CD14-positive monocyte (primary cell): ENCODE measurements around the gene TNFAIP8L3. TPM values are rescaled to one million over a fixed set of nuclear protein-coding genes. Genes with fewer than 3 reads are reported as not detected.

Experiments
- DNase-seq, 3 donors: peaks; one replicate each; pipeline ENCODE4 v3.0.0-alpha.2; 2011 to 2022
- H2AFZ ChIP-seq: 2 replicates; pipeline ENCODE4 v1.6.0; 2012; ENCODE audit warnings: mild to moderate bottlenecking, low read depth, low read length, inconsistent platforms; ENCODE audit not compliant: insufficient read depth, poor library complexity, severe bottlenecking
- H3K27ac ChIP-seq, 2 donors: 1 replicate in 1 of 2; 2 replicates in 1 of 2; pipeline ENCODE4 v1.5.1; 2012 to 2013; ENCODE audit warnings: low read length in 2 of 2, control low read depth in 1 of 2, inconsistent platforms in 1 of 2, low read depth in 1 of 2, mild to moderate bottlenecking in 1 of 2
- H3K27me3 ChIP-seq, 2 donors: one replicate each; pipeline versions ENCODE4 v1.6.0 to v1.6.1; 2011 to 2013; ENCODE audit warnings: low read length in 2 of 2; ENCODE audit not compliant: control insufficient read depth in 2 of 2, insufficient read depth in 2 of 2
- H3K36me3 ChIP-seq, 2 donors: replicated peaks in 1 of 2; 1 replicate in 1 of 2; 2 replicates in 1 of 2; pipeline versions ENCODE4 v1.5.1 to v1.6.1; 2012 to 2013; ENCODE audit warnings: low read length in 2 of 2, control low read depth in 1 of 2, inconsistent platforms in 1 of 2, mild to moderate bottlenecking in 1 of 2; ENCODE audit not compliant: insufficient read depth in 2 of 2, control insufficient read depth in 1 of 2
- H3K4me1 ChIP-seq, 2 donors: 1 replicate in 1 of 2; 2 replicates in 1 of 2; pipeline versions ENCODE4 v1.5.1 to v1.6.1; 2012 to 2013; ENCODE audit warnings: low read length in 2 of 2, control low read depth in 1 of 2, inconsistent platforms in 1 of 2, mild to moderate bottlenecking in 1 of 2, moderate library complexity in 1 of 2; ENCODE audit not compliant: insufficient read depth in 2 of 2, control insufficient read depth in 1 of 2
- H3K4me2 ChIP-seq: replicated peaks from 2 replicates; pipeline ENCODE3; 2012; ENCODE audit warnings: low read length, moderate library complexity, mild to moderate bottlenecking; ENCODE audit not compliant: poor library complexity, severe bottlenecking; ENCODE audit errors: extremely low read depth
- H3K4me3 ChIP-seq, 3 experiments: fragments of 200-600 bp in 1 of 3; sonication (generic) in 1 of 3; replicated peaks in 1 of 3; 1 replicate in 2 of 3; 2 replicates in 1 of 3; pipeline ENCODE4 v1.5.1; 2011 to 2013; ENCODE audit warnings: low read length in 3 of 3, mild to moderate bottlenecking in 3 of 3, control low read depth in 2 of 3, low read depth in 2 of 3, inconsistent platforms in 1 of 3, moderate library complexity in 1 of 3
- H3K79me2 ChIP-seq: 2 replicates; pipeline ENCODE4 v1.6.0; 2012; ENCODE audit warnings: mild to moderate bottlenecking, control low read depth, inconsistent platforms, low read length, moderate library complexity; ENCODE audit not compliant: insufficient read depth
- H3K9ac ChIP-seq: 2 replicates; pipeline ENCODE4 v1.6.0; 2017; ENCODE audit warnings: low read length, mild to moderate bottlenecking; ENCODE audit not compliant: insufficient read depth, poor library complexity, severe bottlenecking
- H3K9me3 ChIP-seq, 2 donors: replicated peaks in 1 of 2; 1 replicate in 1 of 2; 2 replicates in 1 of 2; pipeline versions ENCODE4 v1.5.1 to v1.6.1; 2012 to 2013; ENCODE audit warnings: low read length in 2 of 2, control low read depth in 1 of 2; ENCODE audit not compliant: control insufficient read depth in 1 of 2, insufficient read depth in 1 of 2
- H4K20me1 ChIP-seq: 2 replicates; pipeline ENCODE4 v1.6.0; 2012; ENCODE audit warnings: mild to moderate bottlenecking, low read length, control low read depth, moderate library complexity; ENCODE audit not compliant: insufficient read depth
- H3K27ac Mint-ChIP-seq, 7 donors: one replicate each; pipeline ENCODE4 v1.8.0; 2020; ENCODE audit warnings: mild to moderate bottlenecking in 7 of 7, mixed read lengths in 7 of 7, moderate library complexity in 6 of 7, inconsistent platforms in 2 of 7
- H3K27me3 Mint-ChIP-seq, 3 donors: one replicate each; pipeline ENCODE4 v1.8.0; 2021 to 2022; ENCODE audit warnings: low read depth in 3 of 3, mild to moderate bottlenecking in 3 of 3, mixed read lengths in 3 of 3, moderate library complexity in 3 of 3, inconsistent platforms in 1 of 3
- H3K36me3 Mint-ChIP-seq, 2 donors: one replicate each; pipeline ENCODE4 v1.8.0; 2020; ENCODE audit warnings: mixed read lengths in 2 of 2, inconsistent platforms in 1 of 2, mild to moderate bottlenecking in 1 of 2
- H3K4me1 Mint-ChIP-seq: one replicate; pipeline ENCODE4 v1.8.0; 2020; ENCODE audit warnings: mild to moderate bottlenecking, mixed read lengths
- H3K4me3 Mint-ChIP-seq, 2 donors: one replicate each; pipeline ENCODE4 v1.8.0; 2020; ENCODE audit warnings: mild to moderate bottlenecking in 2 of 2, mixed read lengths in 2 of 2, moderate library complexity in 1 of 2
- H3K9me3 Mint-ChIP-seq, 7 donors: one replicate each; pipeline ENCODE4 v1.8.0; 2020 to 2022; ENCODE audit warnings: mixed read lengths in 7 of 7, mild to moderate bottlenecking in 6 of 7, moderate library complexity in 6 of 7, inconsistent platforms in 2 of 7
- WGBS: methylation state at CpG from one replicate; pipeline ENCODE4 v1.1.5; 2013; ENCODE audit warnings: missing lambda C conversion rate; ENCODE audit not compliant: insufficient coverage; 5-methylcytosine and 5-hydroxymethylcytosine counted together
- intact Hi-C, 2 donors: fragments of 100-400 bp; cut with micrococcal nuclease; formaldehyde crosslinking; loops; one replicate each; pipeline versions ENCODE4 v1.15.0 to v1.15.1; 2023
- polyA plus RNA-seq, 3 donors: library from polyadenylated mRNA; depleted of rRNA in 1 of 3; unstranded in 2 of 3; stranded (reverse) in 1 of 3; fragments of 300-500 nt in 2 of 3; fragments of >200 nt in 1 of 3; fragmentation: Illumina TruSeq in 2 of 3; gene quantifications; 1 replicate in 2 of 3; 2 replicates in 1 of 3; pipeline ENCODE4 v1.2.3, GENCODE V29; 2012 to 2021
- TF ChIP-seq, protein P1 (sequence below): fragments of 200-600 bp; IDR thresholded peaks from one replicate; pipeline ENCODE4 v1.8.0; 2022; ENCODE audit warnings: antibody characterized with exemption, mild to moderate bottlenecking

TNFAIP8L3 gene
- polyA plus RNA-seq, 3 donors, result not detected

DNA sequence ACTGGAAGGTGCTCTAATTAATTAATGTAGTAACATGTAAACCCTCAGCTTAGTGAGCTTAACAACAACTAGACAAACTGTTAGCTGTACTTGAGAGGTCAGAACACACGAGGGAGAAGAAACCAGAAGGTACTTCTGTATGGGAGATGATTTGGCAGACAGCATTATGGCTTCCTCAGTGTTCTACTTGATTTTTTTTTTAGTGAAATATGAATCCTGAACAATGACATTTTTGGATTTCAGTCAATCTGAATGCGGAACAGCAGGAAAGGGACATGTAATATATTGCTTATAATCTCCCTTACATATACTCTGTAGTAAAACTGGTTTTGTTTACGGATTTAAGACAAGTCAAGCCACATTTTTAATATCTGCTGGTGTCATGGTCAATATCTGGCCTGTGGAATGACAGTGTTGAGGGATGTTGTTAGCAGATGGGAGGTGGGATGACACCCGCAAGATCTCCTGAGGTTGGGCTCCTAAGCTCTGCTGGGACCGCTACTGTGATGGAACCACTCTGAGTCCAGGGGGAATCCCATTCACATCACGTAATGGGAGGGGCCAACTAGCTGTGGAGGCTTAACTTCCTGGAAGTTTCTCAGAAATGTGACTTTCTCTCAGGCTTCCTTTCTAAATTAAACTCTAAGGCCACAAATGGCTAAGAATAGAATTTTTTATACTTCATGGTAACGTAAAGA is 18.7 kb downstream of the TNFAIP8L3 start:
- peak overlapping the region; percentile 89 for H2AFZ ChIP-seq
- intact Hi-C loops, result no loop called here
- H3K27me3 Mint-ChIP-seq, result peaks cover 5 to 33% (median 20%) of the 10 kb centered on the region in 3 donors

DNA sequence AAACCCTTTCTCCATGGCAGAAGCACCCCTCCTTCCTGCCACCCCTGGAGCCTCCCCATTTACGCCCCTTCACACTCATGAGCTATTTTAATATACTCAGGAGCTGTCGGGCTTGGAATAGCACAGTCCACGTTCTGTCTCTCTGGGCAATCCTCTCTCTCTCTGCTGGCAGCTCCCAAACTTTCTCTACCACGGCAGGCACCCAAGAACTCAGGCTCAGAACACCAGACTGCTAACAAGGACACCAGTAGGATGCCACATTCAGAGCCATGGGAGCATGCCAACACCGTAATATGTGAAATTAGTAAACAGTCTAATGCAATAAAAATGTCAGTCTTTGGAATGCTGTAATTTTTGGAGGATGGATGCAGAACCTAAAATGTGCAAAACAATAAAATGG is 19.3 kb downstream of the TNFAIP8L3 start:
- peaks cover 29% of the 10 kb centered on the region for H3K4me1 Mint-ChIP-seq
- H3K27ac ChIP-seq, result no peak overlapping the region
- H3K27me3 ChIP-seq, result peaks cover 0 to 6% of the 10 kb centered on the region in 2 donors
- no peak overlapping the region for H3K27ac Mint-ChIP-seq
- no peaks in the 10 kb centered on the region for H3K36me3 ChIP-seq
- H3K36me3 Mint-ChIP-seq, result peaks cover 0 to 3% of the 10 kb centered on the region in 2 donors
- no peak overlapping the region for H3K4me2 ChIP-seq
- no peaks in the 10 kb centered on the region for H4K20me1 ChIP-seq
- H3K27me3 Mint-ChIP-seq, result peaks cover 5 to 32% (median 19%) of the 10 kb centered on the region in 3 donors
- intact Hi-C loops, result no loop called here
- DNase-seq, result no peak
- peaks cover 19 to 25% of the 10 kb centered on the region in 2 donors for H3K4me1 ChIP-seq
- H3K9ac ChIP-seq, result no peak overlapping the region
- TF ChIP-seq, protein P1, sequence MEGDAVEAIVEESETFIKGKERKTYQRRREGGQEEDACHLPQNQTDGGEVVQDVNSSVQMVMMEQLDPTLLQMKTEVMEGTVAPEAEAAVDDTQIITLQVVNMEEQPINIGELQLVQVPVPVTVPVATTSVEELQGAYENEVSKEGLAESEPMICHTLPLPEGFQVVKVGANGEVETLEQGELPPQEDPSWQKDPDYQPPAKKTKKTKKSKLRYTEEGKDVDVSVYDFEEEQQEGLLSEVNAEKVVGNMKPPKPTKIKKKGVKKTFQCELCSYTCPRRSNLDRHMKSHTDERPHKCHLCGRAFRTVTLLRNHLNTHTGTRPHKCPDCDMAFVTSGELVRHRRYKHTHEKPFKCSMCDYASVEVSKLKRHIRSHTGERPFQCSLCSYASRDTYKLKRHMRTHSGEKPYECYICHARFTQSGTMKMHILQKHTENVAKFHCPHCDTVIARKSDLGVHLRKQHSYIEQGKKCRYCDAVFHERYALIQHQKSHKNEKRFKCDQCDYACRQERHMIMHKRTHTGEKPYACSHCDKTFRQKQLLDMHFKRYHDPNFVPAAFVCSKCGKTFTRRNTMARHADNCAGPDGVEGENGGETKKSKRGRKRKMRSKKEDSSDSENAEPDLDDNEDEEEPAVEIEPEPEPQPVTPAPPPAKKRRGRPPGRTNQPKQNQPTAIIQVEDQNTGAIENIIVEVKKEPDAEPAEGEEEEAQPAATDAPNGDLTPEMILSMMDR, result no peak
- no peak overlapping the region for H2AFZ ChIP-seq
- H3K9me3 Mint-ChIP-seq, result peaks cover 0 to 2% (median 0%) of the 10 kb centered on the region in 7 donors
- H3K4me3 ChIP-seq, result no peak overlapping the region
- no peaks in the 10 kb centered on the region for H3K79me2 ChIP-seq
- WGBS, result 93% methylated on average over 5 of the region's 5 CpGs
- H3K9me3 ChIP-seq, result no peaks in the 10 kb centered on the region
- no peak overlapping the region for H3K4me3 Mint-ChIP-seq

More for the DNA sequence above, 18.7 kb downstream of the TNFAIP8L3 start:
- DNase-seq, result peak in 2 of 3 donors; percentile 48 to 54
- peaks cover 19 to 25% of the 10 kb centered on the region in 2 donors for H3K4me1 ChIP-seq
- peaks cover 0 to 2% (median 0%) of the 10 kb centered on the region in 7 donors for H3K9me3 Mint-ChIP-seq
- no CpG with 5 or more reads among the region's 7 CpGs for WGBS
- TF ChIP-seq, protein P1, result no peak
- H3K79me2 ChIP-seq, result no peaks in the 10 kb centered on the region
- H3K4me2 ChIP-seq, result peak overlapping the region; percentile 77
- no peaks in the 10 kb centered on the region for H4K20me1 ChIP-seq
- peaks cover 29% of the 10 kb centered on the region for H3K4me1 Mint-ChIP-seq
- peak overlapping the region in 1 of 2 donors; percentile 81 for H3K27ac ChIP-seq
- H3K4me3 ChIP-seq, result no peak overlapping the region
- no peak overlapping the region for H3K9ac ChIP-seq
- no peaks in the 10 kb centered on the region for H3K9me3 ChIP-seq
- no peak overlapping the region for H3K4me3 Mint-ChIP-seq
- H3K36me3 ChIP-seq, result no peaks in the 10 kb centered on the region
- H3K27ac Mint-ChIP-seq, result peak overlapping the region in 1 of 7 donors; percentile 2
- peaks cover 0 to 3% of the 10 kb centered on the region in 2 donors for H3K36me3 Mint-ChIP-seq
- H3K27me3 ChIP-seq, result peaks cover 0 to 6% of the 10 kb centered on the region in 2 donors
